Tibial nerve (tissue), 4 donors: Measurements from ENCODE around the gene GNG2. TPM values are rescaled to one million over a fixed set of nuclear protein-coding genes. Genes with fewer than 3 reads are reported as not detected.

Experiments used
- DNase-seq, 2 donors: peaks; one replicate each; pipeline ENCODE4 v3.0.0-alpha.2; 2019; ENCODE audit warnings: low spot score in 2 of 2
- H3K27ac ChIP-seq, 4 donors: fragments of 200-600 bp; sonication (generic) in 3 of 4; one replicate each; pipeline ENCODE4 v1.5.1; 2017 to 2019; ENCODE audit warnings: mild to moderate bottlenecking in 1 of 4
- H3K27me3 ChIP-seq, 2 donors: fragments of 200-600 bp; sonication (generic) in 1 of 2; one replicate each; pipeline versions ENCODE4 v1.5.1 to v1.6.0; 2017 to 2019
- H3K36me3 ChIP-seq, 3 donors: fragments of 200-600 bp; sonication (generic); one replicate each; pipeline ENCODE4 v1.5.1; 2018 to 2019
- H3K4me1 ChIP-seq, 4 donors: fragments of 200-600 bp; sonication (generic) in 3 of 4; one replicate each; pipeline ENCODE4 v1.5.1; 2017 to 2019
- H3K4me3 ChIP-seq, 4 donors: fragments of 200-600 bp; sonication (generic) in 3 of 4; one replicate each; pipeline ENCODE4 v1.5.1; 2017 to 2019; ENCODE audit warnings: mild to moderate bottlenecking in 1 of 4, moderate library complexity in 1 of 4
- H3K9me3 ChIP-seq, 4 donors: fragments of 200-600 bp; sonication (generic) in 3 of 4; one replicate each; pipeline ENCODE4 v1.5.1; 2017 to 2019
- CTCF ChIP-seq, 5 experiments: fragments of 200-600 bp in 3 of 5; fragments of 450-650 bp in 2 of 5; sonication (generic) in 3 of 5; IDR thresholded peaks; one replicate each; pipeline ENCODE4 v1.5.1; 2016 to 2019; ENCODE audit warnings: antibody characterized with exemption in 5 of 5, mild to moderate bottlenecking in 3 of 5, moderate library complexity in 2 of 5
- EP300 ChIP-seq, 2 donors: sonication (generic); formaldehyde crosslinking; IDR thresholded peaks; one replicate each; pipeline ENCODE4 v1.6.1; 2017; ENCODE audit warnings: antibody characterized with exemption in 2 of 2, mild to moderate bottlenecking in 1 of 2
- POLR2A ChIP-seq, 2 donors: fragments of 450-650 bp; IDR thresholded peaks; one replicate each; pipeline ENCODE4 v1.6.1; 2017; ENCODE audit warnings: antibody characterized with exemption in 2 of 2, mild to moderate bottlenecking in 2 of 2, moderate library complexity in 2 of 2
- WGBS, 2 donors: methylation state at CpG; one replicate each; pipeline ENCODE4 v1.1.5; 2018; 5-methylcytosine and 5-hydroxymethylcytosine counted together
- total RNA-seq, 4 donors: library from RNA; depleted of rRNA; stranded (reverse); fragments of >200 nt; gene quantifications; one replicate each; pipeline ENCODE4 v1.1.0, GENCODE V29; 2016

GNG2 gene
- total RNA-seq, 4 donors from 2014 or later: 54.3 to 121 (median 73.3) TPM

GRCh38 chr14:51867741-51868140, 7.3 kb downstream of the GNG2 start:
- Histone ChIP-seq H3K4me3 (no peak overlapping the region), H3K36me3 (no peaks in the 10 kb centered on the region), H3K9me3 (no peaks in the 10 kb centered on the region), H3K27ac (peak overlapping the region in 2 of 4 donors; percentile 54 to 91), H3K4me1 (peaks cover 0 to 78% (median 30%) of the 10 kb centered on the region in 4 donors), H3K27me3 (no peaks in the 10 kb centered on the region)
- no peak for TF ChIP-seq EP300 (IDR thresholded peaks at IDR 0.05)
- TF ChIP-seq POLR2A (IDR thresholded peaks at IDR 0.05): no peak
- WGBS, 2 donors: 37 to 46% methylated on average over 2 of the region's 2 CpGs
- no peak for DNase-seq

DNA sequence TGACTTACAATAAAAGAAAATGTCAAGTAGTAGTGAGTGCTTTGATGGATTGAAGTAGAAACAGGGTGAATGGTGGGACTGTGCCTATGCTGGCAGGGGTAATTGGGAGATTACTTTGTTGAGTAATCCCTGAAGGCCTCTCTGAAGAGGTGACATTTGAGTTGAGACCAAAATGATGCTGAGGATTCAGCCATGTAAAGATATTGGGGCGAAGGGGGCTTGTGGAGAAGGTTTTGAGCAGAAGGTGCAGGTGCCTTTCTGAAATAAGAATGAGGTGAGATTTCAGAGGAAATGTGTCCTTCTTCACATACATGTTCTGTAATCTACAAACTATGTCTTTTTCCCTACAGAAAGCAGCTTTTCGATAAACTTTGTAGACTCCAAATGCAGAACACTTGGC, 8.0 kb downstream of the GNG2 start:
- Histone ChIP-seq H3K36me3 (no peaks in the 10 kb centered on the region), H3K4me3 (no peak overlapping the region), H3K27ac (peak overlapping the region in 3 of 4 donors; percentile 2 to 91 (median 54)), H3K9me3 (no peaks in the 10 kb centered on the region), H3K27me3 (no peaks in the 10 kb centered on the region), H3K4me1 (peaks cover 0 to 83% (median 31%) of the 10 kb centered on the region in 4 donors)
- TF ChIP-seq POLR2A (IDR thresholded peaks at IDR 0.05) (no peak), EP300 (IDR thresholded peaks at IDR 0.05) (no peak), CTCF (IDR thresholded peaks at IDR 0.05) (no peak)
- WGBS, 2 donors: 68 to 69% methylated on average over 2 of the region's 2 CpGs
- no peak for DNase-seq

- 64 to 75% methylated on average over 9 of the region's 9 CpGs for WGBS, 2 donors
- H3K9me3 ChIP-seq: no peaks in the 10 kb centered on the region
- no peak for TF ChIP-seq CTCF (IDR thresholded peaks at IDR 0.05)
- no peak for TF ChIP-seq EP300 (IDR thresholded peaks at IDR 0.05)
- no peak for TF ChIP-seq POLR2A (IDR thresholded peaks at IDR 0.05)
- no peak overlapping the region for H3K4me3 ChIP-seq
- H3K4me1 ChIP-seq: peaks cover 0 to 84% (median 34%) of the 10 kb centered on the region in 4 donors
- DNase-seq: no peak
- H3K36me3 ChIP-seq: no peaks in the 10 kb centered on the region
- no peaks in the 10 kb centered on the region for H3K27me3 ChIP-seq
- peak overlapping the region in 2 of 4 donors; percentile 54 to 91 for H3K27ac ChIP-seq
Measured at GRCh38 chr14:51869411-51870100, 9.1 kb downstream of the GNG2 start.

DNA sequence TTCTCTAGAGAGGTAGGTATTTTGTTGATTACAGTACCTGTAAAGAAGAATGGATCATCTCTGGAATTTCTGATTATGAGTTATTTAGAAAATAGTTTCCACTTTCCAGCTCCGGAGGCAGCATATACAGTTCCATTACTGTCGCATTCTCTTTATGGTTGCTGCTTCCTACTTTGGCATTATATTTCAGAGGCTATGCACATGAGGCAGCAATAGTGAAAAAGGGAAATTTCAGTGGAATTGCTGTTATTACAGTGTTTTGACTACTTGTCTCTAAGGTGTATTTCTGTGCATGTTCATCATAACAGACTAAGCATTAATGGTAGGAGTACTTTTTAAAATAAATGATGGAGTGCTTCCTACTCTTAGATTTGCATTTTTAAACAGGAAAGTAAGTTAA, 10.2 kb downstream of the GNG2 start:
- no peak overlapping the region for H3K4me3 ChIP-seq
- peak overlapping the region in 3 of 4 donors; percentile 14 to 91 (median 54) for H3K27ac ChIP-seq
- DNase-seq: no peak
- peaks cover 0 to 78% (median 31%) of the 10 kb centered on the region in 4 donors for H3K4me1 ChIP-seq
- WGBS, 2 donors: 37 to 47% methylated on average over 2 of the region's 2 CpGs
- TF ChIP-seq CTCF (IDR thresholded peaks at IDR 0.05) (no peak), EP300 (IDR thresholded peaks at IDR 0.05) (no peak), POLR2A (IDR thresholded peaks at IDR 0.05) (no peak)
- no peaks in the 10 kb centered on the region for H3K27me3 ChIP-seq
- no peaks in the 10 kb centered on the region for H3K9me3 ChIP-seq
- no peaks in the 10 kb centered on the region for H3K36me3 ChIP-seq

- peaks cover 0 to 75% (median 31%) of the 10 kb centered on the region in 4 donors for H3K4me1 ChIP-seq
Measured at GRCh38 chr14:51871846-51872245, 11.4 kb downstream of the GNG2 start.

More at GRCh38 chr14:51871846-51872245, 11.4 kb downstream of the GNG2 start:
- Histone ChIP-seq H3K4me3 (no peak overlapping the region), H3K27me3 (no peaks in the 10 kb centered on the region), H3K9me3 (no peaks in the 10 kb centered on the region), H3K36me3 (no peaks in the 10 kb centered on the region), H3K27ac (peak overlapping the region in 3 of 4 donors; percentile 10 to 67 (median 25))
- no peak for TF ChIP-seq POLR2A (IDR thresholded peaks at IDR 0.05)
- TF ChIP-seq EP300 (IDR thresholded peaks at IDR 0.05): no peak
- TF ChIP-seq CTCF (IDR thresholded peaks at IDR 0.05): no peak
- DNase-seq: no peak
- 48 to 75% methylated on average over 2 of the region's 2 CpGs for WGBS, 2 donors
